NCI-H1417 (cell line): ENCODE results near the gene EIF4A2.

Experiments
- DNase-seq, 3 experiments: peaks; one replicate each; lab custom pipeline; 2025; lab: John Stamatoyannopoulos, UW

Gene EIF4A2

DNA sequence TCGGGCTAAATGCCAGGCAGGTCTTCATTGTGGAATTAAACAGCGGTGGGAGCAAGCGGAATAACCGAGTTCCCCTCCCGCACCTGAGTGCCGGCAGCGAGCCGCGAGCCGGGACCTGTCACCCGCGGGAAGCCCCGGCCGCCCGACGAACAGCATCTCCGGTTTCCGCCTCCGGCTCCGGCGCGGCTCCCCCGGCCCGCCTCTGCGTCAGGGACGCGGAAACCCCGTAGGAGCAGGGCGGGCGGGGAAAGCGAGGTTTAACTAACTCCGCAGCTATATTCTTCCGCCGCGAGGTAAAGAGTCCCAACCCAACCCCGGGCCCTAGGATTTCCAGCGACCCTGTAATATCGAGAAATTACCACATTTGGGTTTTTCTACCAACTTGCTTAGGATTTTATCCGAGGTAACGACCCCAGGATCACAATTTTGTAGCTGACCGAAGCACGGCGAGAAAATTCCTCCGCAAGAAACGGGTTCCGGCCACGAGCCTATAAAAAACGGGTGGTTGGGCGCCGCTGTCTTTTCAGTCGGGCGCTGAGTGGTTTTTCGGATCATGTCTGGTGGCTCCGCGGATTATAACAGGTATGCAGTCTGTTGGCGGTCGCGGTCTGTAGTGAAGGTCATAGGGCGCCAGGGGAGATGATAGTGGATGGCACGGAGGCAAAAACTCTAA, at the start of gene EIF4A2:
Gene EIF4A2, plus strand, starts transcription at position 520 of the 673 bp plus-strand sequence. Its CDS starts 34 bp downstream, at position 554.
- DNase-seq: peak; percentile 90 to 96 (median 95)

DNA sequence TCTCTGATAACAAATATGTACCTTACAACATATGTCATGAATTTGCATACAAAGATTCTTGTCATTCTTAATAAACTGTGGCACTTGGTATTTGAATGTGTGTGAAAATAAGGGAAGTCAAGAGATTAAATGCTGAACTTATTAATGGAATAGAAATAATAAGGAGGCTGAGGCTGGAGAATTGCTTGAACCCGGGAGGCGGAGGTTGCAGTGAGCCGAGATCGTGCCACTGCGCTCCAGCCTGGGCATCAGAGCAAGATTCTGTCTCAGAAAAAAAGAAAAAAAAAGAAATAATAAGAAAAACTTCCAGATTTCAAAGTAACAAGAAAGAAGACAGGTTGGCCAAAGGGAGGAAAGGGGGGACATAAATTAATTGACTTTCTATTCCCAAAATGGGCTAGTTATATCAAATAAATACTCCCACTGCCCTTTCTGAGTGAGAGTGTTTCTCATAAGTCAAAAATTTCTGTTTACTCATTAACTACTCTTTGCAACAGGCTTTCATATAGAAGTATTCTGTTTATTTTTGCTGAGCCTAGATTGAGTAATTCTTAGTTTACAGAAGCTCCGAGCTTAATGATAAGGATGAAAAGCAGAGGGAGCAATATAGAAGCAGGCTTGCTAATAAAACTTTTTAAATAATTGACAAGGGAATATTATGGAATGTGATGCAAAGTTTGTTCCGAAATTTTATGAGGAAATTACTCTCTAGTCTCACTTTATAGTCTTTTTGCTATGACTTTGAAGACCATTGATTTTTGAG, 40.6 kb upstream of the EIF4A2 start:
- no peak for DNase-seq

DNA sequence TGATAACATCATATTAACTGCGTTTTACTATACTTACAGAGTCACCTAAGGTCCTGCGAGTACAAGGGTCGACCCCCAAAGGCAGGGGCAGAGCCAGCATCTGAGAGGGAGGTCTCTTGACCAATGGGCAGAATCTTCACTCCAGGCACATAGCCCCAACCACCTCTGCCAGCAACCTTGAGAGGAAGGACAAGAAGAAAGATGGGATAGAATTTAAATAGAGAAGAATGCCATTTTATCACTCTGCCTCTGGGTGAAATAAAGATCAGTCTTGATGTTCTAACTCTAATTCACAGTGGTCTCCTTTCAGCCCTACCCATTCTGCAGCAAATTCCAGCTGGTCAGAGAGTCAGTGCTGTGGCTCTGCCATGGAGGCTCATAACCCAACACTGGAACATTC, 39.7 kb upstream of the EIF4A2 start:
- DNase-seq: no peak

DNA sequence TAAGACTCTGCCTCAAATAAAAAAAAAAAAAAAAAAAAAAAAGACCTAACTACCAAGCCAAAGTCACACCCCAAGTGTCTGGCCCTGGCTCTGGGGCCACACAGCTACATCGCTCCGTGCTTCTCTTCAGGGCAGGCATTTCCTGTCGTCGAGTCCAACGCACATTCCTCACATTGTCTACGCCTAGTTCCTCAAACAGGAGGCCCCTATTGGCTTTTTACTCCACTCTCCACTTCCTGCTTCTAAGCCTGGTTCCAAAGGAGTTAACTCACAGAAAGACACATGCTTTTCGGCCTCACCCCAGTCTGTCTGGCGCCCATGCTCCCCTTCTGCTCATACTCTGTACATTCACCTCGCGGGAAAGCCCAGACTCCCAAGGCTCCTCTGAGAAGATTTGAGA, 37.4 kb upstream of the EIF4A2 start:
- DNase-seq: no peak

DNA sequence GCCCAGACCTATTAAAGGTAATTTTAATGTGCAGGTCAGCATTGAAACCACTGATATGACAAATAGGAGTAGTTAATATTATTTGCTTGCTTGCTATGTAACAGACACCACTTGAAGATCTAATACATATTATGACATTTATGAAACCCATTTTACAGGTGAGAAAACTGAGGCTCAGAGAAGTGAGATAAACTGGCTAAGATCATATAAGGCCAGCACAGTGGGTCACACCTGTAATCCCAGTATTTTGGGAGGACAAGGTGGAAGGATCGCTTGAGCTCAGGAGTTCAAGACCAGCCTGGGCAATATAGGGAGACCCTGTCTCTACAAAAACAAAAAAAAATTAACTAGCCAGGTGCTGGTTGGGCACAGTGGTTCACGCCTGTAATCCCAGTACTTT, 33.1 kb upstream of the EIF4A2 start:
- no peak for DNase-seq

DNA sequence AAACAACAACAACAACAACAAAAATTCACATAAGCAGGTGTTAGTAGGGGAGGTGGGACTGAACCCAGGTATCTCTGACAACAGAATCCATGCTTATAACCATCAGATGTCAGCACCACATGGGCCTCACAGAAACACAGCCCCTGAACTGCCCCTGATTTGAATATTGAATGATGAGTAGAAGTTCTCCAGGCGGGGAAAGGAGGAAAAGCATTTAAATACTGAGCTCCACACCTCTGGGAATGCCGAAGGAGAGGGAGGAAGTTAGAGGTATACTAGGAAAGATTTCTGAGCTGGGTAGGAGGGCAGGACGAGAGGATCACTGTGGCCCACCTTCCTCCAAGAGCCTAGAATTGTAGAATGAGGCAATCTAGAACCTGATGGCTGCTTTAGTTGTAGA, 31.9 kb upstream of the EIF4A2 start:
- no peak for DNase-seq

DNA sequence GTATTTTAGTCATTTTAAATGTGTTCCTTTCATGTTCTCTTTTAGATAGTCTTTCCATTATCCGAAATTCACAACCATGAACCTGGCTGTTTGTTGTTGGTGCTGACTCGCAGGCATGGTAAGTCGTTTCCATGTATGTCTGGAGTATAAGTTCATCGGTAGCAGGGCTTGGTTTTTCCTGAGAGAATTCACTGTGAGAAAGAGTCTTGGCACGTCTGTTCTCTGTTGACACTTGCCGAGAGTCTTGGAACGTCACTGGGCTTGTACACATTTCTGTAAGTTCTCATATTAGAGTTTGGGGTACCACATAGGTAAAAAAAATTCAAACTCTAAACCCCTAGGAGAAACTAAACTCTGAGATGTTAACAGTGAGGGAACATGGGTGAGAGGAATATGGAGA, 29.4 kb upstream of the EIF4A2 start:
- DNase-seq: no peak

DNA sequence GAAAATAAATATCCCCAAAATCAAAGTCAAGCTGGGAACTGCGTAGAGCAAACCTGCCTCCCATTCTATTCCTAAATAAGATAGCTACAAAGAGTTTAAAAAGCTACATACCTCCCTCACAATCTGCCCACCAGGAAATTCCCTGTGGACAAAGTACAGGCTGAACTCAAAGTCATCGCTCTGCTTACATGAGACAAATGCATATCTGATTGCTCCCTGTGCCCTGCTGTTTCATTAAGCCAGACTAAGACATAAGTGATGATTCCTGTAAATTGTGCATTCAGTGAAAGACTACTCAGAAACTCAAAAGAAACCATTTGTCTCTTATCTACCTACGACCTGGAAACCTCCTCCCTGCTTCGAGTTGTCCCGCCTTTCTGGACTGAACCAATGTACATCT, 28.5 kb upstream of the EIF4A2 start:
- no peak for DNase-seq

DNA sequence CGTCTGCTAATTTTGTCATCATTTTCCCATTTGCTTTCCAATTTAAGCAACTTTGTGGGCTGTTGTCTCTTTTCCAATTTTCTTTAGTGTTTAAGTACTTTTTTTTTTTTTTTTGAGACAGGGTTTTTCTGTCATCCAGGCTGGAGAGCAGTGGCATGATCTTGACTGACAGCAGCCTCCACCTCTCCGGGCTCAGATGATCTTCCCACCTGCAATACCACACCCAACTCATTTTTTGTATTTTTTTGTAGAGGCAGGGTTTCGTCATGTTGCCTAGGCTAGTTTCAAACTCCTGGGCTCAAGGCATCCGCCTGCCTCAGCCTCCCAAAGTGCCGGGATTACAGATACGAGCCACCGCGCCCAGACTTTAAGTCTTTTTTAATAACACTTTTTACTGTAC, 26.2 kb upstream of the EIF4A2 start:
- DNase-seq: no peak

DNA sequence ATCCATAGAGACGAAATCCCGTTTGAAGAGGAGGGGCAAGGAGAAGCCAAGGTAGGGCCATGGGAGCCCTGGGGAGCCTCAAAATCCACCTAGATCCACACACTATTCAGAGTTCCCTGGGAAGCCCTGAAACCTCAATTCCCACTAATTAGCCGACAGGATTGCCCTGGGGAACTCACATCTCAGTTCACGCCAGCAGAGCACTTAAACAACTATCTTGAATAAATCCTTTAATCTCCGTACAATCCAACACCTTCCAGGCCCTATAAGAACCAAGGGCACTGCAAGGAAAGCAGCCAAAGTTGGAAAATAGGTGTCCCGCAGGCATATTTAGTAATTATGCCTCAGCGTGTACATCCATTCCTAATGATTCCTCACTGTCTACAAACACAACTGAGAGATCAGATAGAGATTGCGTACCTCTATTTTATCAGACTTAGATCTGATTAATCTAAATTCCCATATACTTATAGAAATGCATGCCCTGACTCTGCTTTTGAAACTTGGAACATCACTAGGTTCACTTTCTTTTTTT, 25.6 kb upstream of the EIF4A2 start:
- no peak for DNase-seq

DNA sequence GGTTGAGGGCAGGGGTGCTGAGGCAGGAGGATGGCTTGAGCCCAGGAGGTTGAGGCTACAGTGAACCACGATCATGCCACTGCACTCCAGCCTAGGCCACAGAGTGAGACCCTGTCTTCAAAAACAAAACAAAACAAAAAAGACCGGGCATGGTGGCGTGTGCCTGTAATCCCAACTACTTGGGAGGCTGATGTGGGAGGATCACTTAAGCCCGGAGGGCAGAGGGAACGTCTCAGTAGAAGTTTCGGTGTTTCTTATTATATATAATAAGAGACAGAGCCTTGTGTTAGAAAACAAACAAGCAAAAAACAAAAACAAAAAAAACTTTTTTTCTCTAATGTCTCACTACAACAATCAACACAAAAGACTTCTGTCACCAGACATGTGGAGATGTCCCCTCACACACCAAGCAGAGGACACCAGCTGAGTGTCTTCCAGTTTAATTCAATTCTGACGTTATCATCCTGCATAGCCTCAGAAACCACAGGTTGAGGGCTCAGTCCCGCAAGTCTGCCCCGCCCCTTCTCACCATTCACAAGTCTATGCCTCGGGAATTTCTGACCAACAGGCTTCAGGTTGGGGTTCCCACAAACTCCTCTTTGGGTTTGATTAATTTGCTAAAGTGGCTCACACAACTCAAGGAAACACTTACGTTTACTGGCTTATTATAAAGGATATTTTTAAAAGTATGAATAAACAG, 24.0 kb upstream of the EIF4A2 start:
- no peak for DNase-seq

DNA sequence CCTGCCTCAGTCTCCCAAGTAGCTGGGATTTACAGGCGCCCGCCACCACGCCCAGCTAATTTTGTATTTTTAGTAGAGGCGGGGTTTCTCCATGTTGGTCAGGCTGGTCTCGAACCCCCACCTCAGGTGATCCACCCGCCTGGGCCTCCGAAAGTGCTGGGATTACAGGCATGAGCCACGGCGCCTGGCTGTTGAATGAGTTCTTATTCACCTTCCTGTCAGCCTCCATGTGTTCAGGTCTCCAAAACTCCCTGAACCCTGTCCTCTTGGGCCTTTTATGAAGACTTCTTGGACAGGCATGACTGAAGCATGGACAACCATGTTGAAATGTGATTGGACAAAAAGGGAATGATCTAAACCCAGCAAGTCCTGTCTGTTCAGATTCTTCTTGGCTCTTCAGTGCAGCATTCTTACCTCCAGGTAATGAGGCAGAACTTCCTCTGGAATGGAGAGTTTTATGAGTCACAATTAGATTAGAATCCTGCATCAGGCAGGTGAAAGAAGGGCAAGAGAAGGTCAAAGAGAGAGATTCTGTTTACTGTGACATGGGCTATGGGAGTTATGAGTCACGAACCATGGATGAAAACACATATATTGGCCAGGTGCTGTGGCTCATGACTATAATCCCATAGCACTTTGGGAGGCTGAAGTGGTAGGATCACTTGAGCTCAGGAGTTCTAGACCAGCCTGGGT, 23.1 kb upstream of the EIF4A2 start:
- no peak for DNase-seq

DNA sequence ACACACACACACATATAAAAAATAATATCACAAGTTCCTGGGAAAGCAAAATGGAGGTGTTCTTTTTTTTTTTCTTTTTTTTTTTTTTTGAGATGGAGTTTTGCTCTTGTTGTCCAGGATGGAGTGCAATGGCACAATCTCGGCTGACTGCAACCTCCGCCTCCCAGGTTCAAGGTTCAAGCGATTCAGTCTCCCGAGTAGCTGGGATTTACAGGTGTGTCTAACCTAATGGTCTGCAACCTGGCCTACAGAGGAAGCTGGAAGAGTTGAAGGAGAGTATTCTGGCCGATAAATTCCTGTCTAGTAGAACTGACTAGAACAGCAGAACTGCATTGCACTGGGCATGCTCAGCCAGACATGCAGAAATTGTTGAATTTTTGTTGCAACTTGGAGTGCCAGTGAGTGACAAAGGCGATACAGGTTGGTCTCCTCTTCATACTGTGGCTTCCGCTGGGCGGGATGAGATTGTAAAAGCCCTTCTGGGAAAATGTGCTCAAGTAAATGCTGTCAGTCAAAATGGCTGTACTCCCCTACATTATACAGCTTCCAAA, 22.4 kb upstream of the EIF4A2 start:
- no peak for DNase-seq

DNA sequence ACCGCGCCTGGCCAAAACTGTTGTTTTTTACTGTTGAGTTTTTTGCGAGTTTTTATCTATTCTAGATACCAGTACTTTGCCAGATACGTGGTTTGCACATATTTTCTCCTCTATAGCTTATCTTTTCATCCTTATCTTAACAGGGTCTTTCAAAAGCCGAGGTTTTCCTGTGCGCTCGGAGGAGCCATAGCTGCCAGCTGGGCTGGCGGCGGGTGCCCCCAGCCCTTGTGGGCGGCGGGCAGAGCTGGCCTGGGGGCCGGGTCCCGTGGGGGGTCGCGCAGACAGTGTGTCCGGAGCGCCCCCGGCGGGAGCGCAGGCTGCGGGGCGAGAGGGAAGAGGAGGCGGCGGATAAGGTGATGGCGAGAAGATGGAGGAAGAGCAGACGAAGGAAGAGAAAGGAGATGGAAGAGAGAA, 11.1 kb upstream of the EIF4A2 start:
- no peak for DNase-seq

DNA sequence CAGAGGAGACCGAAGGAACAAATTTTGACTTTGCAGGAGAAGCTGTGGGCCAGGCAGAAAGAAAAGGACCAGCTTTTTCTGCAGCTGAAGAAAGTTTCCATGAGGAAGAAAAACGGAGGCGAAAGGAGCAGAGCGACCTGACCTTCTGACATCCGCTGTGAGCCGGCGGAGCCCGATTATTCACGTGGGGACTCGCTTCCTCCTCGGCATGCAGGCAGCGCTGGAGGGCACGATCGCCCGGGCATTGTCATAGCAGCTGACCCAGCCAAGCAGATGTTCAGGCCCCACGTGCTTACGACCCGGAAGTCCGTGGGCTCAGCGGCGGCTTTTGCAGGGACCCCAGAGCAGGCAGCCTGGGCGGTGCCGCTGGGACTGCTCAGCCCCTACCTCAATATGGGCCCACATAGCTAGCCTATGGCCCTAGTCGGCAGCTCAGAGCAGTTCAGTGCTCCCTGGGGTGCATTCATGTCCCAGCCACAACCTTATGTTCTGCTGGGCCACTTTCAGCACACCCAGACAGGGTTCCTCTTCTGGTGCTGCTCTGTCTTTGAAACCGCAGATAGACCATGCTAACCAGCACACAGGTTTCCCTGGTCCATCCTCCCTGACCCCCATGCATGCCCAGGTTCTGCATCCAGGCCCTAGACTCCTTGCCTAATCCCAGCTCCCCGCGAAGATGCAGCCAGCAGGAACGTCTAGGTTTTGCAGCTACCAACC, 10.5 kb upstream of the EIF4A2 start:
- DNase-seq: no peak

DNA sequence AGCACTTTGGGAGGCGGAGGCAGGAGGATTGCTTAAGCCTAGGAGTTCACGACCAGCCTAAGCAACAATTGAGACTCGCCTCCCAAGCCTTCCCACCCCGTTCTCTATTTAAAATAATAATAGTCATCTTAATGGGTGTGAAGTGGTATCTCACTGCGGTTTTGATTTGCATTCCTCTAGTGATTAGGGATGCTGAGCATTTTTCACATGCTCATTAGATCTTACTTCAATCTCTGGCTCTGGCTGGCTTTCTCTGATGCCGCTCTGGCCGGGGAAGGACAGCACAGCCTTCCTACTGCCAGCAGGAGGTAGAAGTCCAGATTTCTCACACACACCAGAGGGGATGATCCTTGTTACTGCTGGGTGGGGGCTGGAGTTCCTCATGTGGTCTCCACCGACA, 7.4 kb upstream of the EIF4A2 start:
- DNase-seq: no peak

DNA sequence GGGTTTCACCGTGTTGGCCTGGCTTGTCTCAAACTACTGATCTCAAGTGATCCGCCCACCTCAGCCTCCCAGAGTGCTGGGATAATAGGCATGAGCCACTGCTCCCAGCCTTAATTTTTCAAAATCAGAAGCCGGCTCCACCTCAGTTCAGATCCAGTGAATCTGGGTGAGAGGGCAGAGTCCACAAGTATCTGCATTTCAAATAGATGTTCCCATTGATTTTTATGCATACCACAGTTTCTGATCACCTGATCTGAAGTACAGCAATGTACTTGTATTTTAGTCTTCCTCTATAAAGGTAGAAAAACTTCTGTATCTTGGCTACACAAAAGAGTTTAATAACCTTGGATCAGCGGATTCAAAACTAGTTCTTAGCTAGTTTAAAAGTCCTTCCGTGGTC, 4.2 kb upstream of the EIF4A2 start:
- no peak for DNase-seq

DNA sequence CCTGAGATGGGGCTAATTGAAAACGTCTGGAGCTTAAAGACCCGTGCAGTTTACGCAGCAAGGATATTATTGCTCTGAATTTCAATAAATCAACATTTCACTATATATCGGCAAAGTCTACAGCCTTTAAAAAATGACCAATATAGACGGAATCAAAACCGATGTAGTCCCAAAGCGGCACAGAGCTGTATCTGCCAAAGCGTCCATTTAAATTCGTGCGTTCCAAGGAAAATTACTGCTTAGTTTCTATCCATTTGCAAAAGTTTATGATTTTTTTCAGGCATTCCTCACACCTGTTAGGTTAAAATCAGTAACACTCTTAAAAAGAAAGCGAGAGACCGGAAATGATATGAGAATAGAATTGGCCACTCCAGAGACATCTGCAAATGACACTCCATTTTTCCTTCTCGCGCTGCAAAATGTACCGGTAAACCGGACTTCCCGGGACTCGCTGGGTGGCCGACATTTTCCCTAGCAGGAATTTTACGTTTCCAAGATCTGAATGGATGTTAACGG, 777 bp upstream of the EIF4A2 start:
- DNase-seq: peak in 2 of 3 experiments; percentile 77 to 93

DNA sequence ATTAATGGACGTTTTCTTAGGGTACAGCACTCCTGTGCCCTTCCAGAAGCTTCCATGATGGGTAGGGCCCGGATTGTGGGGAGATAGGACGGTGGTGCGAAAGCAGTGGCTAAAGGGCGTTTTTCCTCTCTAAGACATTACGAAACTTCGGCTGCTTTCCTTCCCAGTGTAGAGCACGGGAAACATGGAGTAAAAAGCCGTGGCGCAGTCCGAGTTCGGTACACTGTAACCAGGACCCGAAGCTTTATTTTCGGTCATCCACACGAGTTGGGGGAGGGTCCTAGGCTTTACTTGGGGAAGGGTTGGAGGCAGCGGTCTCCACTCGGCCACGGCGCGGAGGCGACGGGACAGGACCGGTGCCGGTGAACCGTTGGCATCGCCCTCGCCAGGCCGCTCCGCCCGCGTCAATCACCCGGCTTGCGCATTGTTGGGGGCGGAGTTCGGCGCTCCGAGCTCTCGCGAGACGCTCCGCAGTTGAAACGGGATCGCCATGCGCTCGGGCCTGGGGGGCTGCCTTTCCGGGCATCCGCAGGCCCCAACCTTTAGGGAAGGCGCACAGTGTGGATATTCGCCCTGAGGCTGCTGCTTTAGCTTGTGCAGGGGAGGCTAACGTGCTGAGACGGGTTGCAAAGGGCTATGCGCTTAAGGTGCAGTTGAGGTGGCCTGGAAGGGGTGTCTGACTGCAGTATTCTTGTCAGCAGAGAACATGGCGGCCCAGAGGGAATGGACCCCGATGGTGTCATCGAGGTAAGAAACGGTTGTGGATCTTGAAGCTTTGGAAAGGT, 546 bp downstream of the EIF4A2 start:
- peak; percentile 70 to 85 (median 81) for DNase-seq

DNA sequence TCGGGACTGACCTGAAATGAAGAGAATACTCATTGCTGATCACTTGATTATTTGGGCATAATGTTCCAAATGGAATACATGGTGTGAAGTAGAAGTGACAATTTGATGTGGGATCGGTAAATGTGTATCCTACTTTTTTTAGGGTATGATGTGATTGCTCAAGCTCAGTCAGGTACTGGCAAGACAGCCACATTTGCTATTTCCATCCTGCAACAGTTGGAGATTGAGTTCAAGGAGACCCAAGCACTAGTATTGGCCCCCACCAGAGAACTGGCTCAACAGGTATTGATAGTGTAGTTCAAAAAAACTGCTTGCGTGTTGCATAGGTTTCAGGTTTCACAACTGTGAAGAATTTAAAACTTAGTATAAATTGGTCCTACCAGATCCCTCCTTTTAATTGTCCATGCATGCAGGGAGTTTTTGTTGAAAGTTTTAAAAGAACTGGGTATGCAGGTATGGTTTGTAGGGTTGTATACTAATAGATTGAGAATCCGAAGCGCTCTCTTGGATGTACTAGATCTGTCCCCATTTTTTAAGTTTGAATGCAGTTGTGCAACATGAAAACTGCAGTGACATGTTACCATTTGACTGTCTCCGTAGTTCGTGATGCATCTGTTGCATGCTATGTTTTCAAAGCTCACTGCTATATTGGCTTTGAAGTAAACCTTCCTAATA, 1.6 kb downstream of the EIF4A2 start:
- DNase-seq: no peak
